ENCODE measurements around the gene BCKDHA. TPM values are rescaled to one million over a fixed set of nuclear protein-coding genes. Genes with fewer than 3 reads are reported as not detected.

The BCKDHA gene
- polyA plus RNA-seq, 1 donor (not counting 4 experiments of a cell fraction or from before 2014, with no cell fraction given), result 7.5 TPM

- dilution Hi-C loops (cut with MboI; ENCODE audit: extremely low pct_ligation_motif_present, low sequenced_read_pairs), result no loop called here
- no peaks in the 10 kb centered on the region for H3K27me3 ChIP-seq (ENCODE audit: control insufficient read depth, extremely low read depth, insufficient read depth, low read length)
- peak overlapping the region in 1 of 3 experiments; percentile 86 for H3K4me3 ChIP-seq (ENCODE audit: control insufficient read depth in 2 of 3, extremely low read depth in 1 of 3, insufficient read depth in 2 of 3, low read depth in 1 of 3, low read length in 3 of 3)
- peaks cover 7% of the 10 kb centered on the region for H3K4me1 ChIP-seq (ENCODE audit: control insufficient read depth, extremely low read depth, insufficient read depth, low read length)
- H4K20me1 ChIP-seq (ENCODE audit: control insufficient read depth, extremely low read depth, insufficient read depth, low read length), result peaks cover 3% of the 10 kb centered on the region
- H3K36me3 ChIP-seq (ENCODE audit: control insufficient read depth in 2 of 2, extremely low read depth in 1 of 2, insufficient read depth in 2 of 2, low read length in 2 of 2), result no peaks in the 10 kb centered on the region
- no peaks in the 10 kb centered on the region for H3K9me3 ChIP-seq (ENCODE audit: control insufficient read depth, low read depth, low read length)
- H2AFZ ChIP-seq (ENCODE audit: control insufficient read depth, low read length), result no peak overlapping the region
- H3K79me2 ChIP-seq (ENCODE audit: control insufficient read depth, insufficient read depth, low read length), result peaks cover 31% of the 10 kb centered on the region
- TF ChIP-seq CTCF (optimal IDR thresholded peaks at IDR 0.05 in 1 of 3, IDR thresholded peaks at IDR 0.05 in 1 of 3, conservative IDR thresholded peaks at IDR 0.05 in 1 of 3; ENCODE audit: extremely low read depth in 1 of 3, insufficient read depth in 2 of 3, low read length in 3 of 3), result no peak
- no peak for TF ChIP-seq EZH2 (IDR thresholded peaks at IDR 0.05; ENCODE audit: low read length)
- no peaks in the 10 kb centered on the region for H3K9me1 ChIP-seq (ENCODE audit: control insufficient read depth, extremely low read depth, insufficient read depth, low read length)
- no peak overlapping the region for H3K4me2 ChIP-seq (ENCODE audit: control insufficient read depth, extremely low read depth, insufficient read depth, low read depth, low read length)
- FAIRE-seq, result no peak
- H3K27ac ChIP-seq (ENCODE audit: control insufficient read depth, insufficient read depth, low read length), result no peak overlapping the region
- no peak overlapping the region for H3K9ac ChIP-seq (ENCODE audit: control insufficient read depth, extremely low read depth, insufficient read depth, low read length)
- DNase-seq (ENCODE audit: low read depth, low spot score), result no peak
These were observed 43.2 kb upstream of the BCKDHA start for GRCh38 chr19:41354343-41354953.

- FAIRE-seq (no peak), DNase-seq (ENCODE audit: low read depth, low spot score) (no peak)
- Histone ChIP-seq H2AFZ (ENCODE audit: control insufficient read depth, low read length) (no peak overlapping the region), H3K4me2 (ENCODE audit: control insufficient read depth, extremely low read depth, insufficient read depth, low read depth, low read length) (no peak overlapping the region), H3K9me3 (ENCODE audit: control insufficient read depth, low read depth, low read length) (no peaks in the 10 kb centered on the region), H3K27me3 (ENCODE audit: control insufficient read depth, extremely low read depth, insufficient read depth, low read length) (no peaks in the 10 kb centered on the region), H3K4me3 (ENCODE audit: control insufficient read depth in 2 of 3, extremely low read depth in 1 of 3, insufficient read depth in 2 of 3, low read depth in 1 of 3, low read length in 3 of 3) (no peak overlapping the region), H3K27ac (ENCODE audit: control insufficient read depth, insufficient read depth, low read length) (no peak overlapping the region), H3K9me1 (ENCODE audit: control insufficient read depth, extremely low read depth, insufficient read depth, low read length) (no peaks in the 10 kb centered on the region), H3K36me3 (ENCODE audit: control insufficient read depth in 2 of 2, extremely low read depth in 1 of 2, insufficient read depth in 2 of 2, low read length in 2 of 2) (no peaks in the 10 kb centered on the region), H4K20me1 (ENCODE audit: control insufficient read depth, extremely low read depth, insufficient read depth, low read length) (peaks cover 3% of the 10 kb centered on the region), H3K4me1 (ENCODE audit: control insufficient read depth, extremely low read depth, insufficient read depth, low read length) (peaks cover 7% of the 10 kb centered on the region), H3K9ac (ENCODE audit: control insufficient read depth, extremely low read depth, insufficient read depth, low read length) (no peak overlapping the region), H3K79me2 (ENCODE audit: control insufficient read depth, insufficient read depth, low read length) (peaks cover 26% of the 10 kb centered on the region)
- dilution Hi-C loops (cut with MboI; ENCODE audit: extremely low pct_ligation_motif_present, low sequenced_read_pairs), result no loop called here
- TF ChIP-seq CTCF (optimal IDR thresholded peaks at IDR 0.05 in 1 of 3, IDR thresholded peaks at IDR 0.05 in 1 of 3, conservative IDR thresholded peaks at IDR 0.05 in 1 of 3; ENCODE audit: extremely low read depth in 1 of 3, insufficient read depth in 2 of 3, low read length in 3 of 3), result no peak
- TF ChIP-seq EZH2 (IDR thresholded peaks at IDR 0.05; ENCODE audit: low read length), result no peak
These were observed 42.6 kb upstream of the BCKDHA start for GRCh38 chr19:41355035-41355434.

Measured in keratinocyte (primary cell).